K562 (cell line): Measurements from ENCODE around the gene G2E3. TPM values are rescaled to one million over a fixed set of nuclear protein-coding genes. Genes with fewer than 3 reads are reported as not detected.

Experiments used
- ATAC-seq: fragments of 200-7000 bp; cut with Tn5 transposase; 3 replicates; pipeline ENCODE4 v1.9.1; 2020; ENCODE audit warnings: moderate library complexity
- BruUV-seq: library from RNA; stranded (reverse); fragments of 400-500 nt; replicated peaks from 2 replicates; lab custom pipeline; 2021; lab: Mats Ljungman, UMichigan
- CTCF ChIA-PET: fragments of 300-600 bp; formaldehyde crosslinking; extraction: SDS; loops from one replicate; lab custom pipeline; 2021; ENCODE audit warnings: low intra/inter-chr PET ratio; lab: Yijun Ruan, JAX
- POLR2A ChIA-PET: fragments of 300-600, 350-650 bp; sonication (Branson Sonifier 250); formaldehyde crosslinking; extraction: SDS; loops from one replicate; lab custom pipeline; 2021; ENCODE audit warnings: antibody characterized with exemption, inconsistent platforms; lab: Yijun Ruan, JAX
- DNase-seq, 4 experiments: peaks; one replicate each; pipeline versions ENCODE4 v3.0.0 to v3.0.0-alpha.2; 2011 to 2018; ENCODE audit warnings: low spot score in 3 of 4, mixed read lengths in 3 of 4; ENCODE audit errors: extremely low read depth in 1 of 4
- FAIRE-seq: peaks from 2 replicates; lab custom pipeline; 2011; peaks lifted over from hg19 to GRCh38; lab: Jason Lieb, UNC
- H2AFZ ChIP-seq: 2 replicates; pipeline ENCODE4 v1.6.0; 2011; ENCODE audit warnings: low read depth, low read length, control low read depth, inconsistent platforms
- H3K27ac ChIP-seq: fragments of 200-600 bp; 3 replicates; pipeline ENCODE4 v1.8.0; 2011; ENCODE audit warnings: low read depth, mild to moderate bottlenecking, control low read depth, inconsistent platforms, low read length, moderate library complexity, mixed read lengths; ENCODE audit errors: extremely low read depth
- H3K27me3 ChIP-seq, 2 experiments: fragments of 300-600 bp in 1 of 2; 2 replicates in 1 of 2; 3 replicates in 1 of 2; pipeline versions ENCODE4 v1.6.0 to v1.8.0; 2011; ENCODE audit warnings: inconsistent platforms in 2 of 2, low read length in 2 of 2, mild to moderate bottlenecking in 1 of 2, mixed read lengths in 1 of 2, moderate library complexity in 1 of 2; ENCODE audit not compliant: control insufficient read depth in 2 of 2, insufficient read depth in 2 of 2
- H3K36me3 ChIP-seq: fragments of 300-600 bp; 3 replicates; pipeline ENCODE4 v1.8.0; 2011; ENCODE audit warnings: mild to moderate bottlenecking, low read length, inconsistent platforms; ENCODE audit not compliant: control insufficient read depth, insufficient read depth
- H3K4me1 ChIP-seq, 2 experiments: fragments of 200-600 bp in 1 of 2; replicated peaks in 1 of 2; 2 replicates in 1 of 2; 3 replicates in 1 of 2; pipeline versions ENCODE4 v1.5.1 to v1.8.0; 2011; ENCODE audit warnings: inconsistent platforms in 2 of 2, low read length in 2 of 2, mild to moderate bottlenecking in 1 of 2, mixed read lengths in 1 of 2, moderate library complexity in 1 of 2; ENCODE audit not compliant: control insufficient read depth in 2 of 2, insufficient read depth in 2 of 2
- H3K4me2 ChIP-seq: 2 replicates; pipeline ENCODE4 v1.6.1; 2011; ENCODE audit warnings: low read length, control low read depth, inconsistent platforms, mixed read lengths; ENCODE audit not compliant: insufficient read depth
- H3K4me3 ChIP-seq: fragments of 200-600 bp; sonication (generic), shearing (Covaris generic); 2 replicates; pipeline ENCODE4 v1.5.1; 2016; ENCODE audit warnings: control low read depth, inconsistent platforms
- H3K79me2 ChIP-seq: fragments of 200-600 bp; 3 replicates; pipeline ENCODE4 v1.8.0; 2011; ENCODE audit warnings: low read length, inconsistent platforms; ENCODE audit not compliant: control insufficient read depth, insufficient read depth
- H3K9ac ChIP-seq, 2 experiments: 2 replicates each; pipeline versions ENCODE4 v1.6.0 to v1.6.1; 2011; ENCODE audit warnings: low read depth in 2 of 2, low read length in 2 of 2, control low read depth in 1 of 2, inconsistent platforms in 1 of 2, mild to moderate bottlenecking in 1 of 2, mixed read lengths in 1 of 2; ENCODE audit not compliant: insufficient read depth in 1 of 2
- H3K9me1 ChIP-seq: one replicate; pipeline ENCODE4 v1.6.0; 2011; ENCODE audit warnings: inconsistent platforms, mild to moderate bottlenecking, low read length, moderate library complexity; ENCODE audit not compliant: control insufficient read depth, insufficient read depth
- H3K9me3 ChIP-seq: replicated peaks from 2 replicates; pipeline ENCODE4 v1.5.1; 2011; ENCODE audit warnings: low read depth, low read length, inconsistent platforms; ENCODE audit not compliant: control insufficient read depth, insufficient read depth
- H4K20me1 ChIP-seq: replicated peaks from 2 replicates; pipeline ENCODE4 v1.6.1; 2011; ENCODE audit warnings: low read length, inconsistent platforms, mixed read lengths; ENCODE audit not compliant: control insufficient read depth, insufficient read depth
- CEBPB ChIP-seq: fragments of 450-650 bp; IDR thresholded peaks from 2 replicates; pipeline ENCODE4 v1.6.1; 2016; ENCODE audit warnings: missing genetic modification characterization, missing compliant biosample characterization
- CEBPG ChIP-seq, 3 experiments: fragments of 200-800 bp in 1 of 3; sonication (Bioruptor generic) in 1 of 3; sonication (generic) in 1 of 3; formaldehyde crosslinking in 1 of 3; IDR thresholded peaks in 2 of 3; conservative IDR thresholded peaks in 1 of 3; 2 replicates each; pipeline versions ENCODE4 v1.6.1 to v1.8.0; 2016 to 2022; ENCODE audit warnings: missing compliant biosample characterization in 2 of 3, missing genetic modification characterization in 2 of 3, mild to moderate bottlenecking in 1 of 3, missing genetic modification reagents in 1 of 3
- DMBX1 ChIP-seq: fragments of 250-450 bp; sonication (Bioruptor Pico); IDR thresholded peaks from 2 replicates; pipeline ENCODE4 v1.8.0; 2022; ENCODE audit warnings: inconsistent platforms, mild to moderate bottlenecking, moderate library complexity, borderline replicate concordance
- RAD21 ChIP-seq, 2 experiments: fragments of 250-450 bp in 1 of 2; fragments of 450-650 bp in 1 of 2; sonication (Bioruptor Pico) in 1 of 2; formaldehyde crosslinking in 1 of 2; IDR thresholded peaks in 1 of 2; conservative IDR thresholded peaks in 1 of 2; 2 replicates each; pipeline versions ENCODE4 v1.4.0 to v1.8.0; 2020 to 2022; ENCODE audit warnings: mild to moderate bottlenecking in 2 of 2, moderate library complexity in 1 of 2
- RBFOX2 ChIP-seq: fragments of 200-400 bp; formaldehyde crosslinking; IDR thresholded peaks from 2 replicates; pipeline ENCODE4 v1.6.1; 2017; ENCODE audit warnings: low read depth, mild to moderate bottlenecking, low read length, moderate library complexity
- WGBS: fragments of 100-300 bp; shearing (Covaris generic); methylation state at CpG from one replicate; pipeline ENCODE4 v1.1.6; 2016; ENCODE audit warnings: low coverage, mixed read lengths; ENCODE audit not compliant: insufficient coverage; ENCODE audit errors: missing lambda C conversion rate; 5-methylcytosine and 5-hydroxymethylcytosine counted together
- in situ Hi-C: fragments of 300-500 bp; cut with MboI; formaldehyde crosslinking; loops from 4 replicates; pipeline ENCODE4 v1.15.0; 2018; ENCODE audit warnings: inconsistent platforms, mixed read lengths
- intact Hi-C: fragments of 100-400 bp; cut with micrococcal nuclease; formaldehyde crosslinking; loops from 2 replicates; pipeline ENCODE4 v1.14.2; 2022
- polyA plus RNA-seq, 8 experiments: library from polyadenylated mRNA; depleted of rRNA in 4 of 8; stranded (reverse) in 5 of 8; unstranded in 3 of 8; fragments of >200 nt; fragmentation: Nextera tagmentation in 2 of 8; fragmentation: Illumina TruSeq in 1 of 8; extraction: Ambion mirVana in 2 of 8; extraction: Trizol in 1 of 8; gene quantifications; 2 replicates each; pipeline versions ENCODE4 v1.2.1 to v1.2.3, GENCODE V29; 2011 to 2014; ENCODE audit warnings: inconsistent platforms in 1 of 8, missing spikeins in 1 of 8
- total RNA-seq, 7 experiments: library from RNA; depleted of rRNA in 6 of 7; stranded (reverse); fragments of >200 nt in 6 of 7; fragmentation: Illumina TruSeq in 2 of 7; extraction: Trizol in 2 of 7; gene quantifications; 2 replicates each; pipeline versions ENCODE4 v1.2.1 to v1.2.3, GENCODE V29; 2011 to 2021; ENCODE audit warnings: low replicate concordance in 1 of 7
- TF ChIP-seq, protein P1 (sequence below), 3 experiments: IDR thresholded peaks in 2 of 3; conservative IDR thresholded peaks in 1 of 3; 2 replicates each; pipeline ENCODE4 v1.5.1; 2011 to 2012; ENCODE audit warnings: low read length in 3 of 3, mild to moderate bottlenecking in 3 of 3, control low read depth in 2 of 3, improper control_type of control experiment in 1 of 3, inconsistent platforms in 1 of 3, low read depth in 1 of 3, mixed read lengths in 1 of 3, moderate library complexity in 1 of 3; ENCODE audit not compliant: insufficient read depth in 2 of 3

The G2E3 gene
- total and polyA plus RNA-seq, 9 of the 15 experiments (the other 6 are each of a cell fraction or from before 2014, with no cell fraction given): 9.8 to 53.5 (median 24.7) TPM

DNA sequence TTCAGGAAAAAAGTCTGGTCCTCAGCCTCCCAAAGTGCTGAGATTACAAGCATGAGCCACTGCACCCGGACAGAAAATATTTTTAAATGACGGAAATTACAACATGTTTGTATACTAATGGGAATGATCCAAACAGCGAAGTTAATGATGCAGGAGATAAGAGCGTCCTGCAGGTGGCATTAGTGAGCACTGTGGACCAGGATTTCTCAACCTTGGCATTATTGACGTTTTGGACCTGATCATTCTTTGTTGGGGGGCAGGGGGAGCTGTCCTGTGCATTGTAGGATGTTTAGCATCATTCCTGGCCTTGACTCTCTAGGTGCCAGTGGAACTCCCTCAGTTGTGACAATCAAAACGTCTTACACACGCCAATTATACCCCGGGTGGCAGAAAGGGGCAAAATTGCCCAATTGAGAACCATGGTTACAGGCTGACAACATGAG, 97.3 kb downstream of the G2E3 start:
- ChIA-PET POLR2A (no interaction called here), CTCF (interaction anchor here (0.6 kb wide), 1 partner anchor 59 kb away, joined by 3 read pairs; no protein-coding TSS in a partner anchor)
- Histone ChIP-seq H3K4me3 (no peak overlapping the region), H3K9me1 (no peaks in the 10 kb centered on the region), H3K4me2 (no peak overlapping the region), H3K9me3 (no peaks in the 10 kb centered on the region), H3K36me3 (peaks cover 81% of the 10 kb centered on the region), H3K79me2 (no peaks in the 10 kb centered on the region; the same call in 2 of the 3 replicates), H2AFZ (no peak overlapping the region), H4K20me1 (no peaks in the 10 kb centered on the region), H3K4me1 (peaks cover 0 to 3% of the 10 kb centered on the region in 2 experiments; a peak in 1 of 5 replicates), H3K27me3 (no peaks in the 10 kb centered on the region), H3K27ac (no peak overlapping the region), H3K9ac (no peak overlapping the region)
- in situ Hi-C loops: loop anchor here (25.0 kb wide), 1 partner anchor 706 kb away; no protein-coding TSS in a partner anchor
- FAIRE-seq: no peak
- BruUV-seq: no TSS peak
- intact Hi-C loops: loop anchor here (2.0 kb wide), 1 partner anchor 251 kb away; no protein-coding TSS in a partner anchor
- TF ChIP-seq CEBPG (CRISPR knock-in tag; IDR thresholded peaks at IDR 0.05) (no peak; the same call in 1 of the 2 replicates), CEBPG (tag; conservative IDR thresholded peaks at IDR 0.05 in 1 of 2, IDR thresholded peaks at IDR 0.05 in 1 of 2) (peak in 1 of 2 experiments; percentile 32; a peak in 2 of 4 replicates), RAD21 (CRISPR knock-in tag; conservative IDR thresholded peaks at IDR 0.05 in 1 of 2, IDR thresholded peaks at IDR 0.05 in 1 of 2) (peak in 1 of 2 experiments; percentile 26; a peak in 2 of 4 replicates), RBFOX2 (no peak), CEBPB (tag) (peak; percentile 70), DMBX1 (CRISPR knock-in tag) (no peak)
- TF ChIP-seq, protein P1, sequence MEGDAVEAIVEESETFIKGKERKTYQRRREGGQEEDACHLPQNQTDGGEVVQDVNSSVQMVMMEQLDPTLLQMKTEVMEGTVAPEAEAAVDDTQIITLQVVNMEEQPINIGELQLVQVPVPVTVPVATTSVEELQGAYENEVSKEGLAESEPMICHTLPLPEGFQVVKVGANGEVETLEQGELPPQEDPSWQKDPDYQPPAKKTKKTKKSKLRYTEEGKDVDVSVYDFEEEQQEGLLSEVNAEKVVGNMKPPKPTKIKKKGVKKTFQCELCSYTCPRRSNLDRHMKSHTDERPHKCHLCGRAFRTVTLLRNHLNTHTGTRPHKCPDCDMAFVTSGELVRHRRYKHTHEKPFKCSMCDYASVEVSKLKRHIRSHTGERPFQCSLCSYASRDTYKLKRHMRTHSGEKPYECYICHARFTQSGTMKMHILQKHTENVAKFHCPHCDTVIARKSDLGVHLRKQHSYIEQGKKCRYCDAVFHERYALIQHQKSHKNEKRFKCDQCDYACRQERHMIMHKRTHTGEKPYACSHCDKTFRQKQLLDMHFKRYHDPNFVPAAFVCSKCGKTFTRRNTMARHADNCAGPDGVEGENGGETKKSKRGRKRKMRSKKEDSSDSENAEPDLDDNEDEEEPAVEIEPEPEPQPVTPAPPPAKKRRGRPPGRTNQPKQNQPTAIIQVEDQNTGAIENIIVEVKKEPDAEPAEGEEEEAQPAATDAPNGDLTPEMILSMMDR (IDR thresholded peaks at IDR 0.05 in 2 of 3, conservative IDR thresholded peaks at IDR 0.05 in 1 of 3; ENCODE audit: insufficient read depth in 2 of 3, low read depth in 1 of 3, low read length in 3 of 3): peak; percentile 45 to 61 (median 57)
- ATAC-seq: peak; percentile 70
- peak in 3 of 4 experiments; percentile 13 to 37 (median 14) for DNase-seq
- 65% methylated on average over 8 of the region's 8 CpGs for WGBS
